ENCODE results near the gene MPND. TPM values are rescaled to one million over a fixed set of nuclear protein-coding genes. Genes with fewer than 3 reads are reported as not detected.
A peak's percentile ranks its signal among the peaks of the same experiment; 100 is the strongest.

The MPND gene
- total and polyA plus RNA-seq, 2 of the 13 experiments (the other 11 are each of a cell fraction or from before 2014, with no cell fraction given): 10.8 to 15.8 TPM

- TF ChIP-seq ZBTB40 (IDR thresholded peaks at IDR 0.05): no peak
- peak; percentile 81 for TF ChIP-seq ZBTB40 (CRISPR knock-in tag; IDR thresholded peaks at IDR 0.05)
- TF ChIP-seq ZNF770 (CRISPR knock-in tag; IDR thresholded peaks at IDR 0.05): peak; percentile 87
- TF ChIP-seq, protein P1, sequence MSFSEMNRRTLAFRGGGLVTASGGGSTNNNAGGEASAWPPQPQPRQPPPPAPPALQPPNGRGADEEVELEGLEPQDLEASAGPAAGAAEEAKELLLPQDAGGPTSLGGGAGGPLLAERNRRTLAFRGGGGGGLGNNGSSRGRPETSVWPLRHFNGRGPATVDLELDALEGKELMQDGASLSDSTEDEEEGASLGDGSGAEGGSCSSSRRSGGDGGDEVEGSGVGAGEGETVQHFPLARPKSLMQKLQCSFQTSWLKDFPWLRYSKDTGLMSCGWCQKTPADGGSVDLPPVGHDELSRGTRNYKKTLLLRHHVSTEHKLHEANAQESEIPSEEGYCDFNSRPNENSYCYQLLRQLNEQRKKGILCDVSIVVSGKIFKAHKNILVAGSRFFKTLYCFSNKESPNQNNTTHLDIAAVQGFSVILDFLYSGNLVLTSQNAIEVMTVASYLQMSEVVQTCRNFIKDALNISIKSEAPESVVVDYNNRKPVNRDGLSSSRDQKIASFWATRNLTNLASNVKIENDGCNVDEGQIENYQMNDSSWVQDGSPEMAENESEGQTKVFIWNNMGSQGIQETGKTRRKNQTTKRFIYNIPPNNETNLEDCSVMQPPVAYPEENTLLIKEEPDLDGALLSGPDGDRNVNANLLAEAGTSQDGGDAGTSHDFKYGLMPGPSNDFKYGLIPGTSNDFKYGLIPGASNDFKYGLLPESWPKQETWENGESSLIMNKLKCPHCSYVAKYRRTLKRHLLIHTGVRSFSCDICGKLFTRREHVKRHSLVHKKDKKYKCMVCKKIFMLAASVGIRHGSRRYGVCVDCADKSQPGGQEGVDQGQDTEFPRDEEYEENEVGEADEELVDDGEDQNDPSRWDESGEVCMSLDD (CRISPR knock-in tag; IDR thresholded peaks at IDR 0.05; ENCODE audit: borderline replicate concordance): peak; percentile 32; the same call in 1 of the 2 replicates
- TF ChIP-seq, protein P2, sequence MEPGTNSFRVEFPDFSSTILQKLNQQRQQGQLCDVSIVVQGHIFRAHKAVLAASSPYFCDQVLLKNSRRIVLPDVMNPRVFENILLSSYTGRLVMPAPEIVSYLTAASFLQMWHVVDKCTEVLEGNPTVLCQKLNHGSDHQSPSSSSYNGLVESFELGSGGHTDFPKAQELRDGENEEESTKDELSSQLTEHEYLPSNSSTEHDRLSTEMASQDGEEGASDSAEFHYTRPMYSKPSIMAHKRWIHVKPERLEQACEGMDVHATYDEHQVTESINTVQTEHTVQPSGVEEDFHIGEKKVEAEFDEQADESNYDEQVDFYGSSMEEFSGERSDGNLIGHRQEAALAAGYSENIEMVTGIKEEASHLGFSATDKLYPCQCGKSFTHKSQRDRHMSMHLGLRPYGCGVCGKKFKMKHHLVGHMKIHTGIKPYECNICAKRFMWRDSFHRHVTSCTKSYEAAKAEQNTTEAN (CRISPR knock-in tag; conservative IDR thresholded peaks at IDR 0.05): peak; percentile 69
- TF ChIP-seq ZNF749 (CRISPR knock-in tag; IDR thresholded peaks at IDR 0.05; ENCODE audit: borderline replicate concordance): 0 out of 2 replicates have a peak, but pooled peaks have one; percentile 32
- no peak for TF ChIP-seq SNAPC5 (CRISPR knock-in tag; IDR thresholded peaks at IDR 0.05; ENCODE audit: borderline replicate concordance)
- no peak for TF ChIP-seq HDAC6 (IDR thresholded peaks at IDR 0.05; ENCODE audit: low read depth, low read length)
- TF ChIP-seq ZNF615 (CRISPR knock-in tag; IDR thresholded peaks at IDR 0.05; ENCODE audit: borderline replicate concordance): no peak
- TF ChIP-seq ZNF839 (CRISPR knock-in tag; IDR thresholded peaks at IDR 0.05; ENCODE audit: borderline replicate concordance): no peak
Measured at GRCh38 chr19:4310247-4311121, 32.9 kb upstream of the MPND start (continued).

Data from HepG2 (cell line).